Epithelial cell of prostate (primary cell): Measurements from ENCODE around the gene ARHGAP9.

ENCODE experiments used
- DNase-seq: peaks from one replicate; pipeline ENCODE4 v3.0.0-alpha.2; 2011; ENCODE audit warnings: low read depth, low spot score
- H3K27ac ChIP-seq: fragments of 450-650 bp; 2 replicates; pipeline ENCODE4 v1.5.1; 2017; ENCODE audit warnings: mild to moderate bottlenecking

The ARHGAP9 gene

GRCh38 chr12:57461276-57461916 is 18.3 kb downstream of the ARHGAP9 start:
- no peak for DNase-seq
- peak overlapping the region; percentile 63 for H3K27ac ChIP-seq

GRCh38 chr12:57460841-57461275 is 18.8 kb downstream of the ARHGAP9 start:
- DNase-seq: no peak
- no peak overlapping the region for H3K27ac ChIP-seq

- DNase-seq: no peak
- H3K27ac ChIP-seq: no peak overlapping the region
Observed at GRCh38 chr12:57460468-57460784, 19.2 kb downstream of the ARHGAP9 start.

- H3K27ac ChIP-seq: peak within 1 kb of the TSS; percentile 97
- no peak for DNase-seq
Observed at GRCh38 chr12:57459750-57460467, 19.8 kb downstream of the ARHGAP9 start, which contains the start of gene GLI1. Gene GLI1, plus strand, starts transcription at chr12:57459785. Its CDS starts 3,907 bp downstream, at chr12:57463692.

GRCh38 chr12:57459055-57459749 is 20.5 kb downstream of the ARHGAP9 start:
- peak; percentile 69 for DNase-seq
- H3K27ac ChIP-seq: peak overlapping the region; percentile 97

- H3K27ac ChIP-seq: peak overlapping the region; percentile 97
- no peak for DNase-seq
Observed at GRCh38 chr12:57458665-57459054, 21.0 kb downstream of the ARHGAP9 start.

GRCh38 chr12:57456737-57457490 is 22.8 kb downstream of the ARHGAP9 start:
- DNase-seq: no peak
- H3K27ac ChIP-seq: peak overlapping the region; percentile 97

- DNase-seq: no peak
- H3K27ac ChIP-seq: no peak overlapping the region
Observed at GRCh38 chr12:57456145-57456700, 23.4 kb downstream of the ARHGAP9 start.

GRCh38 chr12:57455374-57456144 is 24.1 kb downstream of the ARHGAP9 start:
- DNase-seq: no peak
- no peak overlapping the region for H3K27ac ChIP-seq

- DNase-seq: no peak
Observed at GRCh38 chr12:57454566-57455373, 24.9 kb downstream of the ARHGAP9 start, which contains the start of gene INHBE. Gene INHBE, plus strand, starts transcription at chr12:57455307. Its CDS starts 230 bp downstream, at chr12:57455537.

GRCh38 chr12:57454213-57454565 is 25.5 kb downstream of the ARHGAP9 start:
- no peak for DNase-seq
- H3K27ac ChIP-seq: no peak overlapping the region

More at GRCh38 chr12:57454566-57455373, 24.9 kb downstream of the ARHGAP9 start, which contains the start of gene INHBE:
- H3K27ac ChIP-seq: no peak within 1 kb of the TSS

- DNase-seq: no peak
Observed at GRCh38 chr12:57452937-57453509, 26.6 kb downstream of the ARHGAP9 start.

GRCh38 chr12:57452181-57452936 is 27.3 kb downstream of the ARHGAP9 start:
- no peak overlapping the region for H3K27ac ChIP-seq
- DNase-seq: no peak

More at GRCh38 chr12:57452937-57453509, 26.6 kb downstream of the ARHGAP9 start:
- no peak overlapping the region for H3K27ac ChIP-seq

- H3K27ac ChIP-seq: no peak overlapping the region
- no peak for DNase-seq
Observed at GRCh38 chr12:57451233-57451778, 28.4 kb downstream of the ARHGAP9 start.

GRCh38 chr12:57450057-57450456 is 29.6 kb downstream of the ARHGAP9 start:
- no peak for DNase-seq
- H3K27ac ChIP-seq: no peak overlapping the region

GRCh38 chr12:57449375-57449774 is 30.3 kb downstream of the ARHGAP9 start:
- H3K27ac ChIP-seq: no peak overlapping the region
- no peak for DNase-seq

- DNase-seq: no peak
- no peak overlapping the region for H3K27ac ChIP-seq
Observed at GRCh38 chr12:57448669-57449068, 31.0 kb downstream of the ARHGAP9 start.
